GM04503 (cell line): Measurements from ENCODE around the gene YWHAG.
A peak's percentile ranks its signal among the peaks of the same experiment; 100 is the strongest.
"Not testable (repeated sequence)": the region's sequence is repeated elsewhere in the genome, so short reads cannot be mapped to it uniquely, and the experiment has no call there.

Experiments
- DNase-seq: peaks from one replicate; pipeline ENCODE4 v3.0.0-alpha.2; 2012; ENCODE audit warnings: low read depth

Gene YWHAG

GRCh38 chr7:76377186-76377918 is 18.6 kb upstream of the YWHAG start:
- no peak for DNase-seq

- no peak for DNase-seq
Measured at GRCh38 chr7:76375251-76375650, 16.5 kb upstream of the YWHAG start.

- no peak for DNase-seq
Measured at GRCh38 chr7:76372984-76373833, 14.4 kb upstream of the YWHAG start.

GRCh38 chr7:76371396-76371795 is 12.6 kb upstream of the YWHAG start:
- no peak for DNase-seq

- no peak for DNase-seq
Measured at GRCh38 chr7:76369018-76369417, 10.2 kb upstream of the YWHAG start.

GRCh38 chr7:76368190-76368589 is 9.4 kb upstream of the YWHAG start:
- DNase-seq, result no peak

GRCh38 chr7:76364198-76364584 is 5.4 kb upstream of the YWHAG start:
- no peak for DNase-seq

GRCh38 chr7:76363754-76364153 is 5.0 kb upstream of the YWHAG start:
- DNase-seq, result not testable (repeated sequence)

GRCh38 chr7:76359978-76360638 is 1.3 kb upstream of the YWHAG start:
- DNase-seq, result no peak

- peak; percentile 88 for DNase-seq
Measured at GRCh38 chr7:76359111-76359977, 553 bp upstream of the YWHAG start.

GRCh38 chr7:76358011-76358480 is 745 bp downstream of the YWHAG start:
- DNase-seq, result no peak

GRCh38 chr7:76357475-76358010 is 1.2 kb downstream of the YWHAG start:
- no peak for DNase-seq

GRCh38 chr7:76356823-76357222 is 2.0 kb downstream of the YWHAG start:
- no peak for DNase-seq

GRCh38 chr7:76356115-76356514 is 2.7 kb downstream of the YWHAG start:
- DNase-seq, result no peak

- DNase-seq, result no peak
Measured at GRCh38 chr7:76354981-76355730, 3.6 kb downstream of the YWHAG start.

- DNase-seq, result no peak
Measured at GRCh38 chr7:76354516-76354915, 4.3 kb downstream of the YWHAG start.

GRCh38 chr7:76353744-76354143 is 5.0 kb downstream of the YWHAG start:
- DNase-seq, result no peak

GRCh38 chr7:76352193-76352592 is 6.6 kb downstream of the YWHAG start:
- no peak for DNase-seq

- DNase-seq, result no peak
Measured at GRCh38 chr7:76351372-76351771, 7.4 kb downstream of the YWHAG start.

- no peak for DNase-seq
Measured at GRCh38 chr7:76349313-76349885, 9.4 kb downstream of the YWHAG start.
